ENCODE results near the gene GSTM3. TPM values are rescaled to one million over a fixed set of nuclear protein-coding genes. Genes with fewer than 3 reads are reported as not detected.
A peak's percentile ranks its signal among the peaks of the same experiment; 100 is the strongest.

The GSTM3 gene
- total RNA-seq, 2 donors from 2014 or later: 68.5 to 73.8 TPM

DNA sequence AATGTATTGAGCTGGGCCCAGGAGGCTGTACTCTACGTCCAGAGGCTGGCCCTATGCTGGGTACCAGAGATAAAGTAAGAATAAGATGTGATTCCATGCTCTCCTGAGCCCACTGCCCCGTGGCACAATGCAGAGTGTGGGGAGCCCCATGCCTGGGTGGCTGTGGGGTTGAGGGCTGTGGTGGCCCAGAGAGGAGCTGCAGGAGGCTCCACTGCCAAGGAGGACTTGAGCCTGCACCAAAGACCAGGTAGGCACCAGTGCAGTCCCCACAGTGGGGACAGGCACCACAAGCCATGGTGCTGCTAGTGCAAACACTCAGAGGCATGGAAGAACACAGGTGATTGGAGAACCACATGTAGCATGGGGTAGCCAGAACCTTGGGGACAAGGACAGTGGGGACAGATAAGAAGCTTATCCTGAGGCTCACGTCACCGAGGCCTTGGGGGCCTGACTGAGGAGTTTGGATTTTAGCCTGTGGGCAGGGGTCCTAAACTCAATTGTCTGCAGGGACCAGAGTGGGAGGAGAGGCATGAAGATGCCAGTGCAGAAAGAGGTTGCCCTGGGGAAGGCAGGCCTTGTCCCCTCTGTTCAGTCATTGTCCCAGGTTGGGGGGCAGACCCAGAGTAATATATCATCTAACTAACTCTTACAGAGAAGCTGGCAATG is 44.7 kb upstream of the GSTM3 start:
- Histone ChIP-seq H3K9me3 (no peaks in the 10 kb centered on the region), H3K4me1 (peaks cover 9% of the 10 kb centered on the region), H3K27me3 (no peaks in the 10 kb centered on the region), H3K36me3 (replicated peaks in 1 of 2; ENCODE audit: insufficient read depth in 1 of 2, low read depth in 2 of 2) (no peaks in the 10 kb centered on the region), H3K27ac (no peak overlapping the region), H3K4me3 (no peak overlapping the region)
- ATAC-seq: no peak
- intact Hi-C loops (cut with DNase I): no loop called here
- peak in 2 of 4 donors; percentile 5 to 6 for DNase-seq
- WGBS, 2 donors: 43 to 71% methylated on average over 4 of the region's 4 CpGs
- TF ChIP-seq CTCF (IDR thresholded peaks at IDR 0.05) (no peak), POLR2A (IDR thresholded peaks at IDR 0.05) (no peak)

- WGBS, 2 donors: 87 to 92% methylated on average over 5 of the region's 5 CpGs
- Histone ChIP-seq H3K27me3 (no peaks in the 10 kb centered on the region), H3K4me1 (peaks cover 9% of the 10 kb centered on the region), H3K4me3 (no peak overlapping the region), H3K36me3 (replicated peaks in 1 of 2; ENCODE audit: insufficient read depth in 1 of 2, low read depth in 2 of 2) (no peaks in the 10 kb centered on the region), H3K9me3 (no peaks in the 10 kb centered on the region), H3K27ac (no peak overlapping the region)
- ATAC-seq (no peak), DNase-seq (peak in 1 of 4 donors; percentile 10)
- no peak for TF ChIP-seq POLR2A (IDR thresholded peaks at IDR 0.05)
- no peak for TF ChIP-seq CTCF (IDR thresholded peaks at IDR 0.05)
- intact Hi-C loops (cut with DNase I): no loop called here
Measured at GRCh38 chr1:109784551-109785252, 43.9 kb upstream of the GSTM3 start.

GRCh38 chr1:109783436-109783835 is 42.6 kb upstream of the GSTM3 start:
- intact Hi-C loops (cut with DNase I): no loop called here
- DNase-seq: peak in 1 of 4 donors; percentile 43
- peak; percentile 58 for ATAC-seq
- Histone ChIP-seq H3K4me3 (no peak overlapping the region), H3K27me3 (no peaks in the 10 kb centered on the region), H3K27ac (peak overlapping the region in 1 of 4 donors; percentile 29), H3K9me3 (no peaks in the 10 kb centered on the region), H3K36me3 (replicated peaks in 1 of 2; ENCODE audit: insufficient read depth in 1 of 2, low read depth in 2 of 2) (no peaks in the 10 kb centered on the region), H3K4me1 (peaks cover 9% of the 10 kb centered on the region)
- 54 to 70% methylated on average over 8 of the region's 8 CpGs for WGBS, 2 donors
- TF ChIP-seq POLR2A (IDR thresholded peaks at IDR 0.05) (no peak), CTCF (IDR thresholded peaks at IDR 0.05) (no peak)

- Histone ChIP-seq H3K4me3 (no peak overlapping the region), H3K36me3 (replicated peaks in 1 of 2; ENCODE audit: insufficient read depth in 1 of 2, low read depth in 2 of 2) (no peaks in the 10 kb centered on the region), H3K4me1 (peaks cover 9% of the 10 kb centered on the region), H3K9me3 (no peaks in the 10 kb centered on the region), H3K27ac (peak overlapping the region in 1 of 4 donors; percentile 29), H3K27me3 (no peaks in the 10 kb centered on the region)
- ATAC-seq (no peak), DNase-seq (no peak)
- WGBS, 2 donors: 90 to 96% methylated on average over 4 of the region's 4 CpGs
- intact Hi-C loops (cut with DNase I): no loop called here
- TF ChIP-seq CTCF (IDR thresholded peaks at IDR 0.05) (no peak), POLR2A (IDR thresholded peaks at IDR 0.05) (no peak)
Measured at GRCh38 chr1:109782927-109783326, 42.1 kb upstream of the GSTM3 start.

All from body of pancreas (tissue), 4 donors.